Tibial nerve (tissue), 3 donors: ENCODE measurements around the gene LDB3.

Source experiments
- POLR2A ChIP-seq, 2 donors: fragments of 450-650 bp; IDR thresholded peaks; one replicate each; pipeline ENCODE4 v1.6.1; 2017; ENCODE audit warnings: antibody characterized with exemption in 2 of 2, mild to moderate bottlenecking in 2 of 2, moderate library complexity in 2 of 2
- TF ChIP-seq, protein P1 (sequence below), 5 experiments: fragments of 200-600 bp in 3 of 5; fragments of 450-650 bp in 2 of 5; sonication (generic) in 3 of 5; IDR thresholded peaks; one replicate each; pipeline ENCODE4 v1.5.1; 2016 to 2019; ENCODE audit warnings: antibody characterized with exemption in 5 of 5, mild to moderate bottlenecking in 3 of 5, moderate library complexity in 2 of 5

DNA sequence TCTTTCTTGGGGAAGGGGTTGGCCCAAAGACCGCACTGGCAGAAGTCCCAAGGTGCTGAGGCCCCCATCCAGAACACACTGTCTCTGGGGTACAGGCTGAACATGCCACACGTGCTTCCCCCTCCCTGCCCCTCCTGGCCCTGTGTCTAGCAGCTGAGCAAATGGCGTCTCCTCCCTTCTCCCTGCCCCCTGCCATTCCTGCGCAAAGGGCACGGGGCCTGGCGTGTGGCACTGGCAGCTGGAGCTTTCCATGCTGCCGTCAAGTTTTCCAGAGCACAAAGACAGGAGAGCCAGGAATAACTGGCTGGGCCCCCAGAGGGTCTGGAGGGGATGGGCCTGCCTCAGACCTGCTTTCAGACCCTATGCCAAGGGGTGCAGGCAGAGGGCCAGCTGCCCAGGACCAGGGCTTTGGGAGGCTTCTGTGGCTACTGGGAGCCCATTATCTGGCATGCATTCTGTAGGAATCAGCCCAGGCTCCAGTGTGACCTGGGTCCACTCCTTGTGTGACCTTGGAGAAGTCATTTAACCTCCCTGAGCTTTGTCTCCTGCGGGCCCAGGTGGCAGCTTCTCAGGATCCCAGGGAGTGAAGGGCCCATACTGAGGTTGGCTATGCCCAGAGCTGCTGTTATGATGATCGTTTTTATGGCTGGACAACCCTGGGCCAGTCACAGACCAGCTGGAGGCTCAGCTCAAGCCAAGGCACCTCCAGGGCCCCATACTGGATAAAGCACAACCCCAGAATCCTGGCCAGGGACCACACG lies 710 bp upstream of the LDB3 start:
- TF ChIP-seq, protein P1, sequence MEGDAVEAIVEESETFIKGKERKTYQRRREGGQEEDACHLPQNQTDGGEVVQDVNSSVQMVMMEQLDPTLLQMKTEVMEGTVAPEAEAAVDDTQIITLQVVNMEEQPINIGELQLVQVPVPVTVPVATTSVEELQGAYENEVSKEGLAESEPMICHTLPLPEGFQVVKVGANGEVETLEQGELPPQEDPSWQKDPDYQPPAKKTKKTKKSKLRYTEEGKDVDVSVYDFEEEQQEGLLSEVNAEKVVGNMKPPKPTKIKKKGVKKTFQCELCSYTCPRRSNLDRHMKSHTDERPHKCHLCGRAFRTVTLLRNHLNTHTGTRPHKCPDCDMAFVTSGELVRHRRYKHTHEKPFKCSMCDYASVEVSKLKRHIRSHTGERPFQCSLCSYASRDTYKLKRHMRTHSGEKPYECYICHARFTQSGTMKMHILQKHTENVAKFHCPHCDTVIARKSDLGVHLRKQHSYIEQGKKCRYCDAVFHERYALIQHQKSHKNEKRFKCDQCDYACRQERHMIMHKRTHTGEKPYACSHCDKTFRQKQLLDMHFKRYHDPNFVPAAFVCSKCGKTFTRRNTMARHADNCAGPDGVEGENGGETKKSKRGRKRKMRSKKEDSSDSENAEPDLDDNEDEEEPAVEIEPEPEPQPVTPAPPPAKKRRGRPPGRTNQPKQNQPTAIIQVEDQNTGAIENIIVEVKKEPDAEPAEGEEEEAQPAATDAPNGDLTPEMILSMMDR (IDR thresholded peaks at IDR 0.05) = no peak
- TF ChIP-seq POLR2A (IDR thresholded peaks at IDR 0.05) = no peak
